Parathyroid adenoma (tissue), 2 donors: ENCODE measurements around the gene CFAP100.

ENCODE experiments used
- H2AFZ ChIP-seq: fragments of 300-600 bp; sonication (generic); one replicate; pipeline ENCODE4 v1.7.0; 2017; ENCODE audit warnings: antibody characterized with exemption, mild to moderate bottlenecking
- H3K27ac ChIP-seq: fragments of 300-600 bp; sonication (generic); one replicate; pipeline ENCODE4 v1.7.0; 2017
- H3K27me3 ChIP-seq: fragments of 300-600 bp; sonication (generic); one replicate; pipeline ENCODE4 v1.7.0; 2017; ENCODE audit warnings: low read length; ENCODE audit not compliant: control insufficient read depth, insufficient read depth
- H3K36me3 ChIP-seq: fragments of 300-600 bp; sonication (generic); one replicate; pipeline ENCODE4 v1.7.0; 2017; ENCODE audit warnings: low read length; ENCODE audit not compliant: control insufficient read depth, insufficient read depth
- H3K4me1 ChIP-seq: fragments of 300-600 bp; sonication (generic); one replicate; pipeline ENCODE4 v1.7.0; 2017; ENCODE audit warnings: control low read depth
- H3K4me2 ChIP-seq: fragments of 300-600 bp; sonication (generic); one replicate; pipeline ENCODE4 v1.7.0; 2017; ENCODE audit warnings: low read length
- H3K4me3 ChIP-seq: fragments of 300-600 bp; sonication (generic); one replicate; pipeline ENCODE4 v1.7.0; 2017; ENCODE audit warnings: low read depth, low read length
- H3K79me2 ChIP-seq: fragments of 300-600 bp; sonication (generic); one replicate; pipeline ENCODE4 v1.7.0; 2017; ENCODE audit warnings: control low read depth
- H3K9ac ChIP-seq: fragments of 300-600 bp; sonication (generic); one replicate; pipeline ENCODE4 v1.7.0; 2017; ENCODE audit warnings: mild to moderate bottlenecking
- H3K9me3 ChIP-seq: fragments of 300-600 bp; sonication (generic); one replicate; pipeline ENCODE4 v1.7.0; 2017; ENCODE audit warnings: low read length; ENCODE audit not compliant: control insufficient read depth
- CTCF ChIP-seq: fragments of 300-600 bp; sonication (generic); IDR thresholded peaks from one replicate; pipeline ENCODE4 v1.7.0; 2017; ENCODE audit warnings: antibody characterized with exemption, mild to moderate bottlenecking
- donor health status: primary hyperparathyroidism.

CFAP100 gene

GRCh38 chr3:126408099-126408498, 13.4 kb downstream of the CFAP100 start:
- no peaks in the 10 kb centered on the region for H3K36me3 ChIP-seq
- no peak overlapping the region for H3K9ac ChIP-seq
- H3K9me3 ChIP-seq, result no peaks in the 10 kb centered on the region
- H2AFZ ChIP-seq, result no peak overlapping the region
- no peaks in the 10 kb centered on the region for H3K27me3 ChIP-seq
- H3K27ac ChIP-seq, result no peak overlapping the region
- no peak overlapping the region for H3K4me3 ChIP-seq
- H3K4me2 ChIP-seq, result no peak overlapping the region
- TF ChIP-seq CTCF, result no peak
- H3K4me1 ChIP-seq, result no peaks in the 10 kb centered on the region
- no peaks in the 10 kb centered on the region for H3K79me2 ChIP-seq

GRCh38 chr3:126412841-126413692, 18.4 kb downstream of the CFAP100 start:
- Histone ChIP-seq H3K27me3 (no peaks in the 10 kb centered on the region), H3K4me1 (no peaks in the 10 kb centered on the region), H2AFZ (no peak overlapping the region), H3K4me3 (no peak overlapping the region), H3K9ac (no peak overlapping the region), H3K79me2 (no peaks in the 10 kb centered on the region), H3K36me3 (no peaks in the 10 kb centered on the region), H3K27ac (no peak overlapping the region), H3K4me2 (no peak overlapping the region), H3K9me3 (no peaks in the 10 kb centered on the region)
- TF ChIP-seq CTCF, result no peak

- no peaks in the 10 kb centered on the region for H3K79me2 ChIP-seq
- H3K9ac ChIP-seq, result no peak overlapping the region
- no peak overlapping the region for H3K27ac ChIP-seq
- H3K9me3 ChIP-seq, result no peaks in the 10 kb centered on the region
- no peak overlapping the region for H2AFZ ChIP-seq
- no peak for TF ChIP-seq CTCF
- H3K4me2 ChIP-seq, result no peak overlapping the region
- H3K4me3 ChIP-seq, result no peak overlapping the region
- H3K27me3 ChIP-seq, result no peaks in the 10 kb centered on the region
- H3K4me1 ChIP-seq, result no peaks in the 10 kb centered on the region
- H3K36me3 ChIP-seq, result no peaks in the 10 kb centered on the region
Measured at GRCh38 chr3:126413693-126414080, 19.0 kb downstream of the CFAP100 start.

- Histone ChIP-seq H3K4me3 (no peak overlapping the region), H3K79me2 (no peaks in the 10 kb centered on the region), H3K36me3 (no peaks in the 10 kb centered on the region), H3K27ac (no peak overlapping the region), H3K27me3 (no peaks in the 10 kb centered on the region), H3K9ac (no peak overlapping the region), H3K4me2 (no peak overlapping the region), H3K9me3 (no peaks in the 10 kb centered on the region), H3K4me1 (no peaks in the 10 kb centered on the region), H2AFZ (no peak overlapping the region)
- no peak for TF ChIP-seq CTCF
Measured at GRCh38 chr3:126414406-126414805, 19.7 kb downstream of the CFAP100 start.
